ENCODE results near the gene PEAK1.
"Not testable (repeated sequence)": the region's sequence is repeated elsewhere in the genome, so short reads cannot be mapped to it uniquely, and the experiment has no call there.

The PEAK1 gene

DNA sequence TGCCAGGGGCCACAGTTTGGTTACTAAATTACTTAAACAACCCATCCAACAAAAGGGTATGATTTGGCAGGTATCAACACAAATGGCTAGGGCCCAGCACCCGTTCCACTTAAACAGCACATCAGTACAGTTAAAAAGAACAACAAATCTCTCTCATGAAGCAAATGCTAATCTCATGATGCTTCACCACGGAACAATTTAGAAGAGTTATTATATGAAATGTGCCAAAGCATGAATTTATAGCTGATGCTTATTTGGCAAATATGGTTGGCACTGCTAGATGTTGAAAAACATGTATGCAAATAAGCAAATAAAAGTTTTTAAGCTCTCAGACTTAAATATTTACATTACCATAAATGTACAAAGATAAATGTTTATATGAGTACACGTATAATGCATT, 2.3 kb downstream of the PEAK1 start:
- DNase-seq: no peak
- Mint-ChIP-seq H3K4me3 (no peak overlapping the region), H3K9me3 (no peaks in the 10 kb centered on the region), H3K27me3 (no peaks in the 10 kb centered on the region), H3K36me3 (peaks cover 4 to 5% of the 10 kb centered on the region in 2 donors), H3K4me1 (peaks cover 16 to 29% of the 10 kb centered on the region in 2 donors), H3K27ac (no peak overlapping the region)
- no peak for ATAC-seq (replicated peaks)

DNA sequence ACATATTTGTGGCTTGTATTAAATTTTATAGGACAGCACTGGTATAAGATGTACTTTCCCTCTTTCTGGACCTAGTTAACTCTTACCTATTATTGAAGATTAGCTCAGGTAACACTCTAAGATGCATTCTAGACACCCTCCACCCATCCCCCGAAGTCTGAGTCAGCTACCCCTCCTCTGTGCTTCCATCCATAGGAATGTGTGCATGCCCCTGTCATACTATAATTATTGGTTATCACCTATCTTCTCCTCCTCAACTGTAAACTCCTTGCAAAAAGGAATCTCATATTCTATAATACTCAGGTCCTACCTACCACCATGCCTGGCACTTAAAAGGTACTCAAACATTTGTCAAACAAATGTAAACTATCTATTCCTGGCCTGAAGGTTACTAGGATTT, 3.0 kb downstream of the PEAK1 start:
- DNase-seq (no peak), ATAC-seq (replicated peaks) (no peak)
- peaks cover 21 to 35% of the 10 kb centered on the region in 2 donors for H3K4me1 Mint-ChIP-seq
- no peaks in the 10 kb centered on the region for H3K27me3 Mint-ChIP-seq
- H3K9me3 Mint-ChIP-seq: no peaks in the 10 kb centered on the region
- H3K4me3 Mint-ChIP-seq: no peak overlapping the region
- no peak overlapping the region for H3K27ac Mint-ChIP-seq
- peaks cover 4 to 5% of the 10 kb centered on the region in 2 donors for H3K36me3 Mint-ChIP-seq

DNA sequence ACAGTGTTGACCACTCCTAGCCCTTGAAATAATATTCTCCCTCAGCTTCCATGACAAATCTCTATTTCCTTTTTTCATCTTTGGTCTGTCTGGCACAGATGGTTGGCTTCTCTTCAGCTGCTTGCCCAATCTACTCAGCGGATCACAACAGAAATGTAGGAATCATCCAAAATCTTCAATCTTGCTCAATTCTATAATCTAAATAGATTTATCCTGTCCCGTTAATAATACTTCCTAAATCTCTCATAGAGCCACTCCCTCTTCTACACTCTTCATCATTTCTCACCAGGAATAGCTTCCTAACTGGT, 3.8 kb downstream of the PEAK1 start:
- Mint-ChIP-seq H3K4me3 (no peak overlapping the region), H3K36me3 (peaks cover 4 to 5% of the 10 kb centered on the region in 2 donors), H3K27ac (no peak overlapping the region), H3K4me1 (peaks cover 21 to 39% of the 10 kb centered on the region in 2 donors), H3K27me3 (no peaks in the 10 kb centered on the region), H3K9me3 (no peaks in the 10 kb centered on the region)
- ATAC-seq (replicated peaks) (no peak), DNase-seq (no peak)

DNA sequence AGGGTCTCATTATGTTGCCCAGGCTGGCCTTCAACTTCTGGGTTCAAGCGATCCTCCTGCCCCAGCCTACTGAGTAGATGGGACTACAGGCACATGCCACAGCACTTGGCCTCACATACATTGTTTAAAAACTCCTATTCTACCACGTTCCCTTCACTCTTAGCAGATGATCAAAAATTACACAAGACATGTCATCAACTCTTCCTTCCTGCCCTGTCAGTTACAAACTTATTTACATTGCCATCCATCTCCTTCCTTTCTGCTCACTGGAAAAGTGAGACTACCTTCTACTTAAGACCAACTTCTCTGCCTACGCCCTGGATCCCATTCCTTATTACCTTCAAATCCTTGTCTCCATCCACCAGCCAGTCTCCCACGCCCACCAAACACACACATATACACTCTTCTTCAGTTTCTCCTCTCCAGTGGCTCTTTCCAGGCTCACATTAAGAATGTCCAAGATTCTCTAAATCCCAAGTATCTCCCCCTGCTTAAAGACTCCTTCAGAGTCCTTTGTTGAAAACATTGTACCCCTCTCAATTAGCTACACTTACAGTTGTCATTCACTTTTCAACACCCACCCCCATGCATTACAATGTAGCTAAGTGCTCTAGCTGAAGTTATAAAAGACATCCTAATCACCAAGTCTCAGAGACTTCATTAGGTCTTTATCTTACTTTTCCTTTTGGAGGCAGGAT, 4.3 kb downstream of the PEAK1 start:
- DNase-seq: no peak
- no peak overlapping the region for H3K27ac Mint-ChIP-seq
- no peaks in the 10 kb centered on the region for H3K9me3 Mint-ChIP-seq
- peaks cover 22 to 44% of the 10 kb centered on the region in 2 donors for H3K4me1 Mint-ChIP-seq
- H3K36me3 Mint-ChIP-seq: peaks cover 4% of the 10 kb centered on the region in 2 donors
- ATAC-seq (replicated peaks): no peak
- H3K4me3 Mint-ChIP-seq: no peak overlapping the region
- H3K27me3 Mint-ChIP-seq: no peaks in the 10 kb centered on the region

DNA sequence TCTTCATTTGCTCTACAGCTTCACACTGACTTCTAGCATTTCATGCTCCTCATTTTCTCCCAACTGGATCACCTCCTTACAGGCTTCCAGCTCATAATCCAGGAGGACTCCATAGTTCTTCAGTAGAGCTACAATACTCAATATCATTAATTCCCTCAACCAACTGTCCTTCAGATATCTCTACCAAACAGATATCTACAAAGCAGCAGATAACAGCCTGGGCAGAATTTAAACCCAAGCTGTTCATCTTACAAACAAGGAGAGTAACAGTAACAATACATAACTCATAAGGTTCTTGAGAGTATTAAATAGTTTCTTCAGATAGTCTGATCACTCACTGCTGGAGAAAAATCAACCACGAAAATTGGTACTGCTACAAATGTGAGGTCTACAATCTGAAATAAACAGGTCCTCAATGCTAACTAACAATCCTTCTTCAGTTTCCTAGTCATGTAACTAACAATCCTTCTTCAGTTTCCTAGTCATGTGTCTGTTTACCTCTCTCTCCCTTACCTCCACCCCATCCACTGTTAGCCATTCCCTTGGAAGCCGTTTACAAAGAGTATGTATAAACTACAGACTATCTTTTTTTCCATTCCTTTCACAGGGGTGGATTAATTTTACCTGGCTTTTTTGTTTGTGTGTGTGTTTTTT, 5.0 kb downstream of the PEAK1 start:
- Mint-ChIP-seq H3K27me3 (no peaks in the 10 kb centered on the region), H3K9me3 (peaks cover 0 to 1% of the 10 kb centered on the region in 2 donors), H3K27ac (no peak overlapping the region), H3K4me3 (no peak overlapping the region), H3K36me3 (peaks cover 3 to 5% of the 10 kb centered on the region in 2 donors), H3K4me1 (peaks cover 26 to 50% of the 10 kb centered on the region in 2 donors)
- ATAC-seq (replicated peaks): no peak
- no peak for DNase-seq

DNA sequence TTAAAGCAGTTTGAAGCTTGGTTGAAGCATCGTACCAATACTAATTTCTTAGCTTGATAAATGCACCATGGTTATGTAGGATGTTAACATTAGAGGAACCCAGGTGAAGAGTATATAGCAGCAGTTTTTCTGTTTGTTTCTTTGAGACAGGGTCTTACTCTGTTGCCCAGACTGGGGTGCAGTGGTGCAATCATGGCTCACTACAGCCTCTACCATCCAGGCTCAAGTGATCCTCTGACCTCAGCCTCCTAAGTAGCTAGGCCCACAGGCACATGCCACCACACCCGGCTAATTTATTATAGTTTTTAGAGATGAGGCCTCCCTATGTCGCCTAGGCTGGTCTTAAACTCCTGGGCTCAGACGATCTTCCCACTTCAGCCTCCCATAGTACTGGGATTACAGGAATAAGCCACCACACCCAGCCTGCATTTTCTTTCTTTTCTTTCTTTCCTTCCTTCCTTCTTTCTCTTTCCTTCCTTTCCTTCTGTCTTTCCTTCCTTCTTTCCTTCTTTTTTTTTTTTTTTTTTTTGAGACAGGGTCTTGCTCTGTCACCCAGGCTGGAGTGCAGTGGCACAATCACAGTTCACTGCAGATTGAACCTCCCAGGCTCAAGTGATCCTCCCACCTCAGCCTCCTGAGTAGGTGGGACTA, 6.1 kb downstream of the PEAK1 start:
- no peak for ATAC-seq (replicated peaks)
- Mint-ChIP-seq H3K9me3 (peaks cover 2 to 4% of the 10 kb centered on the region in 2 donors), H3K4me3 (no peak overlapping the region), H3K27me3 (no peaks in the 10 kb centered on the region), H3K27ac (no peak overlapping the region), H3K4me1 (peaks cover 28 to 57% of the 10 kb centered on the region in 2 donors), H3K36me3 (peaks cover 1 to 4% of the 10 kb centered on the region in 2 donors)
- DNase-seq: no peak

DNA sequence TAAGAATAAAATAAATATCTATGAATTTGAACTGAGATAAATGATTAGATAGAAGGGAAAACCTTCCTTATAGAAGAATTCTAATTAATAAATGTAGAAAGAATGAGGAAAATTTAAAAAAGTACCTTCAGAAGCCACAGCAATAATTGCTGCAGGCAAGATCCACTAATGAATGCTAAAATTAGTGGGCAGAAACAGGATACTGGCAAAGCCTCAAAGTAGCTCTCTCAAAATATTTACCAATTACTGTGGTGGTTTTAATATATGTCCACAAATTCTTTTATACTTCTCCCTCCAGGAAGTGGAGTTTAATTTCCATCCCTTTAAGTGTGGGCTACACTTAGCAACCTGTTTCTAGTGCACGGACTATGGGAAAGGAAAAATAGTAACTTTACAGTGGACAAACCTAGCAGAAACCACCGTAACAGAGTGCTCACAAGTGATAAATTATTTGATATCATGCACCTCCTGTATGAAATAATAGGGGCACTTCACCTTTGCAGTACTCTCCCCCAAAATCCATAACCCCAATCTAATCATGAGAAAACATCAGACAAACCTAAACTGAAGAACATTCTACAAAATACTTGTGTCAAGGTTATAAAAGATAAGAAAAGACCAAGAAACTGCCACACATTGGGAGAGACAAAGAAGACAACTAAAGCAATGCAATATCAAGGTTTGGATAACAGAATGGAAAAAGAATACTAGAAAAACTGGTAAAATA, 6.8 kb downstream of the PEAK1 start:
- ATAC-seq (replicated peaks): no peak
- Mint-ChIP-seq H3K27ac (no peak overlapping the region), H3K36me3 (peaks cover 1 to 4% of the 10 kb centered on the region in 2 donors)

DNA sequence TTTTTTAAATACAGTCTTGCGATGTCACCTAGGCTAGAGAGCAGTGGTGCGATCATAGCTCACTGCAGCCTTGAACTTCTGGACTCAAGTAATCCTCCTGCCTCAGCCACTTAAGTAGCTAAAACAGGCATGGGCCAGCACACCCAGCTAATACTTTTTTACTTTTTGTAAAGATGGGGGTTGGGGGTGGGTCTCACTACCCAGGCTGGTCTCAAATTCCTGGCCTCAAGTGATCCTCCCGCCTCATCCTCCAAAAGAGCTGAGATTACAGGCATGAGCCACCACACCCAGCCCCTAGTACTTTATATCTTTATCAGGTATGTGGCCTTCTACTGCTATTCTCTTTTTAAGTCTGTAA, 8.3 kb downstream of the PEAK1 start:
- H3K9me3 Mint-ChIP-seq: peaks cover 2 to 4% of the 10 kb centered on the region in 2 donors
- no peak for ATAC-seq (replicated peaks)
- H3K36me3 Mint-ChIP-seq: peaks cover 1 to 9% of the 10 kb centered on the region in 2 donors

More for the DNA sequence above, 6.8 kb downstream of the PEAK1 start:
- no peak for DNase-seq
- Mint-ChIP-seq H3K9me3 (peaks cover 2 to 4% of the 10 kb centered on the region in 2 donors), H3K27me3 (no peaks in the 10 kb centered on the region), H3K4me1 (peaks cover 22 to 54% of the 10 kb centered on the region in 2 donors), H3K4me3 (no peak overlapping the region)

DNA sequence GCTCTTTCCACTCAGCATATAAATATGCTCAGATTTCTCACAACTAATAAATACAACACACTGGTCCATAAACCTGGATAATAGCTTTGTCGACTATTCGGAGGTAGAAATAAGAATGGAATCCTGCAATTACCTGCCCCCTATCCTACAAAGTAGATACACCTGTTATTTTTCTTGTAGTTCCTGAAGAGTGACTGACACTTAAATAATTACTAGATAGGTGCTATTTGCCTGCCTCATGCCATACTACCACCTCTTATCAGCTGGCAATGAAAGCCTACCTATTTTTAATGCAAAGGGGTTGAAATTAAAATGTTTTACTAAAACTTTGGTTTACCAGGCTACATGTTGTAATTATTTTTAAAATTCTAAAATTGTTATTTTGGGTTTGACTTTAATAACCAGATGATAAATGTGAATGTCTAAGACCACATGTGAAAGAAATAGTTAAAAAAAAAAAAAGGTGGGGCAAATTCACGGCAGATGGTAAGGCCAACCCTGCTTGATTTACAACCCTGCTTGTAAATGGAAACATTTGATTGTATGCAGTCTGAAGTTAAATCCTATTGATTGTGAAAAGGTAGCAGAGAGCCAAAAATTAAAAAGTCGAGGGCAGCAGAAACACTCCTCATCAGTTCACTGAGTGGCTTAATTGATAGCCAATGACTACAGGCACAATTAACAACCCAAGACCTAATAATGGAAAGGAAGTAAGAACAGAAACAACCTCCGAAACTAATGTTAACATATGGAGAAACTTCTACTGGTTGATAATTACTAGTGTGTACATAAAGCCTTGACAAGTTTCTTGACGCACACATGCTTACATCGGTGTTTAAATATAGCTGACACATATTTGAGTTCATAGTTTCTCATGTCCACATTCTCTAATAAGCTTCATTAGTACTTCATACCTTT, 8.9 kb downstream of the PEAK1 start:
- DNase-seq (no peak), ATAC-seq (replicated peaks) (no peak)
- H3K4me1 Mint-ChIP-seq: peaks cover 32 to 65% of the 10 kb centered on the region in 2 donors
- no peak overlapping the region for H3K27ac Mint-ChIP-seq
- no peaks in the 10 kb centered on the region for H3K27me3 Mint-ChIP-seq
- H3K9me3 Mint-ChIP-seq: peaks cover 3 to 4% of the 10 kb centered on the region in 2 donors
- H3K36me3 Mint-ChIP-seq: peaks cover 1 to 9% of the 10 kb centered on the region in 2 donors
- no peak overlapping the region for H3K4me3 Mint-ChIP-seq

More for the DNA sequence above, 8.3 kb downstream of the PEAK1 start:
- H3K27ac Mint-ChIP-seq: no peak overlapping the region
- no peaks in the 10 kb centered on the region for H3K27me3 Mint-ChIP-seq
- DNase-seq: no peak
- H3K4me3 Mint-ChIP-seq: no peak overlapping the region
- peaks cover 26 to 58% of the 10 kb centered on the region in 2 donors for H3K4me1 Mint-ChIP-seq

DNA sequence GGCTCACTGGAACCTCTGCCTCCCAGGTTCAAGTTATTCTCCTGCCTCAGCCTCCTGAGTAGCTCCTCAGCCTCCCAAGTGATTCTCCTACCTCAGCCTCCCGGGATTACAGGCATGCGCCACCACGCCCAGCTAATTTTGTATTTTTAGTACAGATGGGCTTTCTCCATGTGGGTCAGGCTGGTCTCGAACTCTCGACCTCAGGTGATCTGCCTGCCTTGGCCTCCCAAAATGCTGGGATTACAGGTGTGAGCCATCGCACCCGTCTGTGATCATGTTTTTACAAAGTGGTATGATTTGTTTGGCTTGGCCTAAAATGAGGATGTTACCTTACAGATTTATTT, 9.8 kb downstream of the PEAK1 start:
- not testable (repeated sequence) for H3K9me3 Mint-ChIP-seq; ATAC-seq (replicated peaks); H3K36me3 Mint-ChIP-seq; H3K27me3 Mint-ChIP-seq; DNase-seq
- H3K27ac Mint-ChIP-seq: peak overlapping the region; percentile 63
- peaks cover 33 to 67% of the 10 kb centered on the region in 2 donors for H3K4me1 Mint-ChIP-seq
- peak overlapping the region; percentile 20 to 54 for H3K4me3 Mint-ChIP-seq

DNA sequence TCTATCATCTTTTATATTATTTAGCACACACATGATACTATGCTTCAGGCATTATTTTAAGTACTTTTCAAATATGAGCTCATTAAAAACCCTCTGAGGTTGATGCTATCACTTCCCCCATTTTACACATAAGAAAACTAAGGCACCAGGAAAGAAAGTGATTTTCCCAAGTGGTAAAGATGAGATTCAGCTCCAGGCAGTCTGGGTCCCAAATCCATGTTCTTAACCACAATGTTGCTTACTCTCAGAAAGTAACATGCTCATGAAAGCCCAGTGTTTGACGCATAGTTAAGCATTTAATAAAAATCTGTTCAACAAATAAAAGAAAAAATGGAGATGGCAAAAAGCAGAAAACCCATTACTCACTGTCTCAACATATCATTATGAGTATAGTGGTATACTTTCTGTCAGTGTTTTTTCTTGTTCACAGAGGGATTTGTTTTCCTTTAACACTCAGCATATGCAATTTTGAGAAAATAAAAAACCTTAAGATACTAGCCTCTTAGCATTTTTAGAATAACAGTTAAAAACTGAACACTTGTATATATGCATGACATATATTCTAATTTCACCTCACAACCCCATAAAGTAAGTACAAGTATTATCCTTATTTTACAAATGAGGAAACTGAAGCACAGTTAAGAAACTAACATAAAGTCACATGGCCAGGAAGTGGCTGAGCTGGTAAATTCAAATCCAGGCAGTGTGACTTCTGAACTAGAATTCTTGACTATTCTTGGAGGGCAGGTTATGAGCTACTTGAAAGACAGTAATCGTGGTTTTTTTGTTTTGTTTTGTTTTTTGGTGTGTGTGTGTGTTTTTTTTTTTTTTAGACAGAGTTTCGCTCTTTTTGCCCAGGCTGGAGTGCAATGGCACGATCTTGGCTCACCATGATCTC, 10.4 kb downstream of the PEAK1 start:
- peak overlapping the region; percentile 20 to 54 for H3K4me3 Mint-ChIP-seq
- DNase-seq: no peak
- no peaks in the 10 kb centered on the region for H3K27me3 Mint-ChIP-seq
- peaks cover 3 to 4% of the 10 kb centered on the region in 2 donors for H3K9me3 Mint-ChIP-seq
- H3K27ac Mint-ChIP-seq: peak overlapping the region; percentile 63
- peaks cover 33 to 67% of the 10 kb centered on the region in 2 donors for H3K4me1 Mint-ChIP-seq
- H3K36me3 Mint-ChIP-seq: peaks cover 1 to 9% of the 10 kb centered on the region in 2 donors
- ATAC-seq (replicated peaks): peak; percentile 90 to 92

DNA sequence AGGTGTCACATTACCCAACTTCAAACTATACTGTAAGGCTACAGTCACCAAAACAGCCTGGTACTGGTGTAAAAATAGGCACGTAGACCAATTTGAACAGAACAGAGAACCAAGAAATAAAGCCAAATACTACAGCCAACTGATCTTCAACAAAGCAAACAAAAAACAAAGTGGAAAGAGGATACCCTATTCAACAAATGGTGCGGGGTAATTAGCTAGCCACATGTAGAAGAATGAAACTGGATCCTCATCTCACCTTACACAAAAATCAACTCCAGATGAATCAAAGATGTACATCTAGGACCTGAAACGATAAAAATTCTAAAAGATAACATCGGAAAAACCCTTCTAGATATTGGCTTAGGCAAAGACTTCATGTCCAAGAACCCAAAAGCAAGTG, 13.1 kb downstream of the PEAK1 start:
- no peak overlapping the region for H3K27ac Mint-ChIP-seq
- peaks cover 31 to 59% of the 10 kb centered on the region in 2 donors for H3K4me1 Mint-ChIP-seq
- H3K4me3 Mint-ChIP-seq: no peak overlapping the region
- no peaks in the 10 kb centered on the region for H3K27me3 Mint-ChIP-seq
- H3K36me3 Mint-ChIP-seq: peaks cover 1 to 9% of the 10 kb centered on the region in 2 donors
- H3K9me3 Mint-ChIP-seq: peaks cover 3 to 4% of the 10 kb centered on the region in 2 donors
- ATAC-seq (replicated peaks): no peak
- no peak for DNase-seq
